HG03097 (cell line): Measurements from ENCODE around the gene COL12A1.

ENCODE experiments used
- ATAC-seq: cut with Tn5 transposase; IDR thresholded peaks from one replicate; pipeline ENCODE4 v1.9.1; 2021; ENCODE audit not compliant: unreplicated experiment, low FRiP score

The COL12A1 gene

GRCh38 chr6:75147512-75147911, 58.3 kb downstream of the COL12A1 start:
- peak; percentile 95 for ATAC-seq

GRCh38 chr6:75145976-75146375, 59.9 kb downstream of the COL12A1 start:
- no peak for ATAC-seq

GRCh38 chr6:75145211-75145610, 60.6 kb downstream of the COL12A1 start:
- ATAC-seq = no peak

GRCh38 chr6:75144386-75144785, 61.5 kb downstream of the COL12A1 start:
- ATAC-seq = no peak

GRCh38 chr6:75143191-75143590, 62.7 kb downstream of the COL12A1 start:
- ATAC-seq = no peak

GRCh38 chr6:75142721-75143120, 63.1 kb downstream of the COL12A1 start:
- ATAC-seq = no peak

GRCh38 chr6:75135876-75136275, 70.0 kb downstream of the COL12A1 start:
- no peak for ATAC-seq

- ATAC-seq = no peak
Observed at GRCh38 chr6:75135450-75135849, 70.4 kb downstream of the COL12A1 start.

- ATAC-seq = no peak
Observed at GRCh38 chr6:75130784-75131183, 75.1 kb downstream of the COL12A1 start.

GRCh38 chr6:75128878-75129570, 76.8 kb downstream of the COL12A1 start:
- no peak for ATAC-seq

GRCh38 chr6:75126518-75126917, 79.3 kb downstream of the COL12A1 start:
- ATAC-seq = no peak

GRCh38 chr6:75124983-75125382, 80.9 kb downstream of the COL12A1 start:
- no peak for ATAC-seq

GRCh38 chr6:75124085-75124484, 81.8 kb downstream of the COL12A1 start:
- ATAC-seq = no peak

- no peak for ATAC-seq
Observed at GRCh38 chr6:75118925-75119515, 86.8 kb downstream of the COL12A1 start.

- ATAC-seq = no peak
Observed at GRCh38 chr6:75117701-75118100, 88.2 kb downstream of the COL12A1 start.

GRCh38 chr6:75116946-75117345, 88.9 kb downstream of the COL12A1 start:
- ATAC-seq = no peak

GRCh38 chr6:75115481-75115880, 90.4 kb downstream of the COL12A1 start:
- ATAC-seq = no peak

GRCh38 chr6:75114806-75115205, 91.0 kb downstream of the COL12A1 start:
- no peak for ATAC-seq

GRCh38 chr6:75114195-75114594, 91.7 kb downstream of the COL12A1 start:
- ATAC-seq = no peak

- no peak for ATAC-seq
Observed at GRCh38 chr6:75113446-75113845, 92.4 kb downstream of the COL12A1 start.

GRCh38 chr6:75109765-75110164, 96.1 kb downstream of the COL12A1 start:
- no peak for ATAC-seq

- no peak for ATAC-seq
Observed at GRCh38 chr6:75109022-75109421, 96.8 kb downstream of the COL12A1 start.
